Adrenal gland (tissue), 12 donors: Measurements from ENCODE around the gene OAF. TPM values are rescaled to one million over a fixed set of nuclear protein-coding genes. Genes with fewer than 3 reads are reported as not detected.

Source experiments
- DNase-seq, 7 donors: peaks; one replicate each; pipeline ENCODE4 v3.0.0-alpha.2; 2019 to 2020
- H3K27ac ChIP-seq, 5 donors: fragments of 200-600 bp; sonication (generic) in 4 of 5; 1 replicate in 3 of 5; 2 replicates in 2 of 5; pipeline versions ENCODE4 v1.5.1 to v1.8.0; 2016 to 2020; ENCODE audit warnings: mild to moderate bottlenecking in 1 of 5
- H3K27me3 ChIP-seq: fragments of 200-600 bp; 2 replicates; pipeline ENCODE4 v1.8.0; 2021
- H3K36me3 ChIP-seq, 2 donors: fragments of 200-600 bp; replicated peaks in 1 of 2; 1 replicate in 1 of 2; 2 replicates in 1 of 2; pipeline versions ENCODE4 v1.5.1 to v1.8.0; 2018 to 2022
- H3K4me1 ChIP-seq, 2 donors: fragments of 200-600 bp; replicated peaks in 1 of 2; 1 replicate in 1 of 2; 2 replicates in 1 of 2; pipeline versions ENCODE4 v1.5.1 to v1.8.0; 2018 to 2021
- H3K4me3 ChIP-seq, 4 donors: fragments of 200-600 bp; sonication (generic) in 3 of 4; one replicate each; pipeline ENCODE4 v1.5.1; 2016 to 2018
- H3K9me3 ChIP-seq, 3 donors: fragments of 200-600 bp; sonication (generic) in 1 of 3; replicated peaks in 1 of 3; 1 replicate in 2 of 3; 2 replicates in 1 of 3; pipeline versions ENCODE4 v1.5.1 to v1.8.0; 2016 to 2021
- CTCF ChIP-seq, 6 experiments: fragments of 450-650 bp in 4 of 6; fragments of 200-600 bp in 2 of 6; sonication (generic) in 1 of 6; IDR thresholded peaks; 1 replicate in 5 of 6; 2 replicates in 1 of 6; pipeline versions ENCODE4 v1.5.1 to v1.8.0; 2016 to 2021; ENCODE audit warnings: antibody characterized with exemption in 6 of 6, mild to moderate bottlenecking in 2 of 6, moderate library complexity in 1 of 6
- POLR2A ChIP-seq, 2 donors: fragments of 450-650 bp; IDR thresholded peaks; one replicate each; pipeline ENCODE4 v1.6.1; 2017; ENCODE audit warnings: antibody characterized with exemption in 2 of 2, mild to moderate bottlenecking in 2 of 2, moderate library complexity in 1 of 2
- WGBS, 4 donors: extraction: QIAGEN DNeasy Blood & Tissue Kit in 2 of 4; methylation state at CpG; one replicate each; pipeline versions ENCODE4 v1.1.5 to v1.1.7; 2013 to 2017; 5-methylcytosine and 5-hydroxymethylcytosine counted together
- intact Hi-C, 2 donors: fragments of 100-400 bp; cut with DNase I; formaldehyde crosslinking; loops; one replicate each; pipeline versions ENCODE4 v1.14.1 to v1.15.0; 2022 to 2023
- polyA plus RNA-seq, 3 donors: library from polyadenylated mRNA; stranded (reverse); fragments of 200-250 nt in 2 of 3; fragments of 350-450 nt in 1 of 3; fragmentation: Illumina TruSeq in 1 of 3; extraction: RNeasy Lipid Tissue Mini Kit (QIAGEN cat#74804) in 1 of 3; gene quantifications; one replicate each; pipeline ENCODE4 v1.2.3, GENCODE V29; 2013 to 2014
- total RNA-seq, 9 donors: library from RNA; depleted of rRNA in 4 of 9; stranded (reverse); fragments of >200 nt in 4 of 9; fragments of 120-200 nt in 1 of 9; fragmentation: NEBNext Ultra II Directional in 1 of 9; extraction: Animal tissue kit (Norgen Biotek cat#: 25700) in 1 of 9; gene quantifications; one replicate each; pipeline versions ENCODE4 v1.1.0 to v1.2.4, GENCODE V29; 2013 to 2023
- donor health status: healthy with polysubstance abuse.
- donor health status: Bipolar disorder and iron deficiency.
- donor health status: DM: yes; HTN: yes; CAD: no.
- donor health status: DM: no; HTN: no; CAD: no.
- donor health status: DM: no; HTN: no; CAD: no.
- donor health status: DM: yes; HTN: yes; CAD: no.

Gene OAF
- total and polyA plus RNA-seq, 12 donors, result 67.7 to 253 (median 169) TPM

- Histone ChIP-seq H3K9me3 (no peaks in the 10 kb centered on the region), H3K27ac (peak overlapping the region in 2 of 5 donors; percentile 86 to 90), H3K27me3 (no peaks in the 10 kb centered on the region), H3K4me3 (no peak overlapping the region), H3K36me3 (no peaks in the 10 kb centered on the region), H3K4me1 (peaks cover 45 to 79% of the 10 kb centered on the region in 2 donors)
- intact Hi-C loops, result no loop called here
- no peak for DNase-seq
- TF ChIP-seq POLR2A (IDR thresholded peaks at IDR 0.05), result no peak
- TF ChIP-seq CTCF (IDR thresholded peaks at IDR 0.05), result no peak
- 77 to 89% (median 84%) methylated on average over 2 to 4 of the region's 4 CpGs for WGBS, 4 donors
Observed at GRCh38 chr11:120220747-120221037, 9.9 kb downstream of the OAF start.

GRCh38 chr11:120221115-120221752 is 10.4 kb downstream of the OAF start:
- TF ChIP-seq POLR2A (IDR thresholded peaks at IDR 0.05) (no peak), CTCF (IDR thresholded peaks at IDR 0.05) (no peak)
- no peaks in the 10 kb centered on the region for H3K36me3 ChIP-seq
- H3K27ac ChIP-seq, result peak overlapping the region in 1 of 5 donors; percentile 90
- intact Hi-C loops, result no loop called here
- whole genome bisulfite sequencing, 4 donors, result 88 to 100% (median 91%) methylated on average over 1 of the region's 1 CpG
- H3K4me1 ChIP-seq, result peaks cover 39 to 74% of the 10 kb centered on the region in 2 donors
- H3K9me3 ChIP-seq, result no peaks in the 10 kb centered on the region
- DNase-seq, result no peak
- H3K4me3 ChIP-seq, result no peak overlapping the region
- no peaks in the 10 kb centered on the region for H3K27me3 ChIP-seq

GRCh38 chr11:120222916-120223315 is 12.1 kb downstream of the OAF start:
- H3K9me3 ChIP-seq, result no peaks in the 10 kb centered on the region
- no peaks in the 10 kb centered on the region for H3K27me3 ChIP-seq
- no peaks in the 10 kb centered on the region for H3K36me3 ChIP-seq
- H3K4me1 ChIP-seq, result peaks cover 29 to 58% of the 10 kb centered on the region in 2 donors
- DNase-seq, result no peak
- intact Hi-C loops, result no loop called here
- H3K27ac ChIP-seq, result peak overlapping the region in 1 of 5 donors; percentile 2
- no peak overlapping the region for H3K4me3 ChIP-seq
- TF ChIP-seq POLR2A (IDR thresholded peaks at IDR 0.05), result no peak
- no peak for TF ChIP-seq CTCF (IDR thresholded peaks at IDR 0.05)
- 84 to 96% (median 89%) methylated on average over 8 of the region's 8 CpGs for WGBS, 4 donors

GRCh38 chr11:120223793-120224192 is 13.0 kb downstream of the OAF start:
- WGBS, 4 donors, result 35 to 60% (median 39%) methylated on average over 1 of the region's 1 CpG; no CpG with 5 or more reads in 1 of the 4 donors
- peak overlapping the region in 1 of 5 donors; percentile 83 for H3K27ac ChIP-seq

More at GRCh38 chr11:120223793-120224192, 13.0 kb downstream of the OAF start:
- no peaks in the 10 kb centered on the region for H3K27me3 ChIP-seq
- no peak overlapping the region for H3K4me3 ChIP-seq
- no peak for DNase-seq
- H3K36me3 ChIP-seq, result no peaks in the 10 kb centered on the region
- peaks cover 23 to 50% of the 10 kb centered on the region in 2 donors for H3K4me1 ChIP-seq
- intact Hi-C loops, result no loop called here
- TF ChIP-seq CTCF (IDR thresholded peaks at IDR 0.05), result no peak
- no peak for TF ChIP-seq POLR2A (IDR thresholded peaks at IDR 0.05)
- H3K9me3 ChIP-seq, result no peaks in the 10 kb centered on the region
